NCI-H1417 (cell line): Measurements from ENCODE around the gene RTN4IP1.
"Not testable (repeated sequence)": the region's sequence is repeated elsewhere in the genome, so short reads cannot be mapped to it uniquely, and the experiment has no call there.

ENCODE experiments used
- DNase-seq, 3 experiments: peaks; one replicate each; lab custom pipeline; 2025; lab: John Stamatoyannopoulos, UW

The RTN4IP1 gene

GRCh38 chr6:106628658-106629102, 618 bp downstream of the RTN4IP1 start:
- peak in 1 of 3 experiments; percentile 25 for DNase-seq

DNA sequence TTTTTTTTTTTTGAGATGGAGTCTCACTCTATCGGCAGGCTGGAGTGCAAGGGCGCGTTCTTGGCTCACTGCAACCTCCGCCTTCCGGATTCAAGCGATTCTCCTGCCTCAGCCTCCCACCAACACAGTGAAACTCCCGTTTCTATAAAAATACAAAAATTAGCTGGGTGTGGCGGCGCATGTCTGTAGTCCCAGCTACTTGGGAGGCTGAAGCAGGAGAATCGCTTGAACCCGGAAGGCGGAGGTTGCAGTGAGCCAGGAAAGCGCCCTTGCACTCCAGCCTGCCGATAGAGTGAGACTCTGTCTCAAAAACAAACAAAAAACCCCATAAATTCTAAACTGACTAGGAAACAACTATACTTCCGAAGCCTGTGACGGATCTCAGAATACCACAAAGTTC, 1.5 kb downstream of the RTN4IP1 start:
- DNase-seq: not testable (repeated sequence)

- peak in 1 of 3 experiments; percentile 17 for DNase-seq
Observed at GRCh38 chr6:106626485-106626884, 2.8 kb downstream of the RTN4IP1 start.

GRCh38 chr6:106623039-106623438, 6.3 kb downstream of the RTN4IP1 start:
- no peak for DNase-seq

DNA sequence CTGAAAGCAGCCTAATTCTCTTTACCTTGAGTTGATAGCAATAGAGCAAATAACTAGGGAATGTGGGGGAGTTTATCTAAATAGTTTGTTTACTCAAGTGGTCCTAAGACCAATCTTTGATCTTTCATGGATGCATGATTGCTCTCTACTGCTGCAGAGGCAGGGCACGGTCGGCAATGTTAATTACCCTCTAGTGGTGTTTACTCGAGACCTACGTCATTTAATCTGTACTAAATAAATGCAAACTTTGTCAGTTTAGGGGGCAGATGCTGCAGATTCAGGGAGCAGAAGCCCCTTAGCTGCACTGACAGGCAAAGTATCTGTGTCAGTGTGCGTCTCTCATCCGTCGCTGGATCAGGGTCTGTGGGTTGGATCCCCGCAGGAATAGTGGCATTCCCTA, 6.9 kb downstream of the RTN4IP1 start:
- no peak for DNase-seq

- DNase-seq: no peak
Observed at GRCh38 chr6:106620931-106621672, 8.2 kb downstream of the RTN4IP1 start.

GRCh38 chr6:106619223-106619622, 10.1 kb downstream of the RTN4IP1 start:
- no peak for DNase-seq

DNA sequence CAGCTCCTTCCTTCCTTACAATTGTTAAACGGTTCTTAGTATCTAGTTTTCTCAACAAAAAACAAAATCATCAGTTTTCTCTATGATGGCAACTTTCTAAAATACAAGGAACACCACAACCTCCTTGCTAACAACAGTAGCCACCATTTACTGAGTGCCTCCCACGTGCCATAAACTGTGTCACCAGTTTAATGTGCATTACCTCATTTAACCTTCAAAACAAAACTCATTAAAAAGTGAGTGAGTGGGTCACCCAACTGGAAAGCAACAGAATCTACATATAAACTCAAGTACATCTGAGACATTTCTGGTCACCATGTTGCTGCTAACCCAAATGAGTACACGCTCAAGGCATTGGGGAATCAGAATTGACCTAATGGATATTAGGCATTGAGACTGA, 11.0 kb downstream of the RTN4IP1 start:
- DNase-seq: no peak

DNA sequence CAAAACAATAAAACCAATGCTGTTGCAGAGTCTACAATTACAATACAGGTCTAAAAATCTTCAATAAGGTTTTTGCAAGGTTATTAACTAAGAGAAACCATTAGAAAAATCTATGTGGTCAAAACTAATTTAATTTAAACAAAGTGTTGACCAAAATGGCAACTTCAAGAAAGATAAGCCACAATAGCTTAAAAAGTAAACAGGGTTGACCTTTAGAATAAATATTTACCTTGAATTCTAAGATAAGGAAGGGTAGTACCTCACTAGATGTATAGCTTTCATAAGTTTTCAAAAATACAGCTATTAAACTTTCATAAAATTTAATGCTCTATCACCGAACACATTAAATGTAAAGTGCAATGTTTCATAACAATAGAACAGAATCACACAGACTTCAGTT, 11.4 kb downstream of the RTN4IP1 start:
- DNase-seq: no peak

DNA sequence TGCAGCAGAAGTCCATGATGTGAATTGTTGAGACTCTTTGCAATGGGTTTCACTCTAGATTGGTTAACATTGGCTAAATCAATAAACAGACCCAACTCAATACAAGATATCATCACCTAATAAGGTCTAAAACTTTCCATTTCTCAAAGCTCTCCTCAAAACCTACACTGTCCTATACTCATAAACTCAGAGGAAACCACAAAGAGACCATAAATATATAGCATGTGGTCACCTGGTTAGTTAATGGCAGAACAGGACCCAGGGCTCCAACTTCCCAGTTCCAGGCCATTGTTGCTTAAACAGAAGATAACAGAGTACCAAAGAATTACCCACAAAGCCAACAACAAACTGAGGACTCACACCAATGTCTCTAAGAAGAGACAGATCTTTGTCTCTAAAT, 12.0 kb downstream of the RTN4IP1 start:
- no peak for DNase-seq

- DNase-seq: peak in 1 of 3 experiments; percentile 3
Observed at GRCh38 chr6:106614592-106615257, 14.6 kb downstream of the RTN4IP1 start.

GRCh38 chr6:106614166-106614565, 15.1 kb downstream of the RTN4IP1 start:
- no peak for DNase-seq

DNA sequence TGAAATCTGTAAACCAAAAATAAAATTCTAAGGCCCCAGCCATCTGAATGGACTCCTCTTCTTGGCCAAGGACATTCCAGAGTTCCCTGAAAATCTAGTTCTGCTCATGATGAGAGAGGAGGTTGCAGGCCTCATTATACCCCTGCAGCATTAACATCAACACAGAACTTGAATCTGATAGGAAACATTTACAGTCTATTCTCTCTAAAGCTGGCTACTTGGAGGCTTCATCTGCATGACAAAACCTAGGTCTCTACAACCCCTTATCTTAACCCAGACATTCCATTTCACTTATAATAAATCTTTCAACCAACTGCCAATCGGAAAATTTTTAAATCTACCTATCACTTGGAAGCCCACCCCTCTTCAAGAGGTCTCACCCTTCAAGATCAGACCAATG, 15.7 kb downstream of the RTN4IP1 start:
- DNase-seq: no peak

DNA sequence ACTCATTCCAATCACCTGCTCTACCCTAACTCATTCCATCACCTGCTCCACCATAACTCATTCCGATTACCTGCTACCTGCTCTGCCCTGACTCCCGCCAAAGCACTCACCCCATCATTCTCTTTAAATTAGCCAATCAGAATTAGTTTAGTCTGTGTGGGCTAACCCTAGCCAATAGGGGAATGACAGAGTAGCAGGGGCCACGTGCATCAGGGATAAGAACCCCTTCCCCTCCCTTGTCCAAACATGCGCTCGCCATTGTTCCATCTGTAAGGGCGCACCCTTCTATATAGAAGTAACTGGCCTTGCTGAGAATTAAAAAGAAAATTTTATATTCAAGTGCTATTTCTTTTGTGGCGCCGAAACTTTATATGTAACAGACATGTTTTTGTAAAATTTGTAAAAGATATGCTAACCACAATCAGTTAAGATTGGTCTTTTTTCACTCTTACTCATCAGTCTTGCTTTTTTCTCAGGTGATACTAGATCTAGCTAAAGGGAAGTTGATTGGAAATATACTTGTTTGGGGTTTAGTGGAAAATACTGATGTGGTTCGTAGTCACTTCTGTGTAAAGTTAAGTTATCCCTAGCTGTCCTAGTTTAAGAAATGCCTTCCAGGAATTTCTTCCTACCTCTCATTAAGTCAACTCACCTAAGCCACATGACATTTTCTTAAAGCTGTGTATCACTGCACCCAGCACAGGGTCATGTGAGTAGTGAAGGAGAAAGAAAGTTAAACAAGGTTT, 16.5 kb downstream of the RTN4IP1 start:
- no peak for DNase-seq

DNA sequence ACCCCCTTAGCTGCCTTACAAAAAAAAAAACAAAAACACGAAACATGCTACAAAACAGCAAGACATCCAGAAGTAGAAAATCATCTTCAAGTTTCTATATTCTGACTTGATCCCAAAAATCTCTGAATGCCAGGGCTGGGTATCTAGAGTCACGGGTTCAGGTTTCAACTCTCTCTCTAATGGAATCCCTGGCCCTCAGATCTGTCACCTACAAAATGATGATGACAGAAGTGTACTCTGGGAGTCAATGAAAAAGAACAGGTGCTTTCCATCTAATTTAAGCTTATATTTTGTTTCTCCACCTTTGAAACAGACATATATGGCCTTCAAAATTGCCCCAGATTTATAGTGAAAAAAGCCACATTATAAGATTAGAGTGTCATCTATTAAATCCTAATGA, 18.3 kb downstream of the RTN4IP1 start:
- DNase-seq: no peak

- peak in 2 of 3 experiments; percentile 9 to 64 for DNase-seq
Observed at GRCh38 chr6:106609699-106610098, 19.6 kb downstream of the RTN4IP1 start.

DNA sequence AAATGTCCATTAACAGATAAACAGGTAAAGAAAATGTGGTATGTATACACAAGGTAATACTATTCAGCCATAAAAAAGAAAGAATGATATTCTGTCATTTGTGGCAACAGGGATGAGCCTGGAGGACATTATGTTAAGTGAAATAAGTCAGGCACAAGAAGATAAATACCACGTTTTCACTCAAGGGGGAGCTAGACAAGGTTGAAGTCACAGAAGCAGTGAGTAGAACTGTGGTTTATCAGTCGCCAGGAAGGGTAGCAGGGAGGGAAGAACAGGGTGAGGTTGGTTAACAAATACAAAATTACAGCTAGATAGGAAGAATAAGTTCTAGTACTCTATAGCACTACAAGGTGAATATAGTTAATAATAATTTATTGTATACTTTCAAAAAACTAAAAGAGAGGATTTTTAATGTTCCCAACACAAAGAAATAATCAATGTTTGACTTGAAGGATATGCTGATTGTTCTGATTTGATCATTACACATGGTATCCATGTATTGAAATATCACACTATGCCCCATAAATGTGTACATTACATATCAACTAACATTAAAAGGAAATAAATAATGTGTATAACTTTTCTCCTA, 21.1 kb downstream of the RTN4IP1 start:
- DNase-seq: peak; percentile 31 to 80 (median 52)

GRCh38 chr6:106600329-106600728, 29.0 kb downstream of the RTN4IP1 start:
- no peak for DNase-seq

DNA sequence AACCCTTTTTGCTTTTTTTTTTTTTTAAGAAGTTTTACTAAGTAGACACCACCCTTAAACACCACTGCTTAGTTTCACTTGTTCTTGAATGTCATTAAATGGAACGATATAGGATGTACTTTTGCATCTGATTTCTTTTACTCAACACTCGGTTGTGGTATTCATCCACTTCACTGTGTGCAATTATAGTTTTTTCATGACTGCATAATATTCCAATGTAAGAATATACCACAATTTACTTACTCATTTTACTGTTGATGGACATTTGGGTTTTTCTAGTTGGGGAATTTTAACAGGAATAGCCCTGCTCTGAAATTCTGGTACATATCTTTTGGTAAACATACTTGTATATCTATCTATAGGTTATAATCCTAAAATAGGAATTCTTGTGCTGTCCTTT, 29.9 kb downstream of the RTN4IP1 start:
- no peak for DNase-seq

DNA sequence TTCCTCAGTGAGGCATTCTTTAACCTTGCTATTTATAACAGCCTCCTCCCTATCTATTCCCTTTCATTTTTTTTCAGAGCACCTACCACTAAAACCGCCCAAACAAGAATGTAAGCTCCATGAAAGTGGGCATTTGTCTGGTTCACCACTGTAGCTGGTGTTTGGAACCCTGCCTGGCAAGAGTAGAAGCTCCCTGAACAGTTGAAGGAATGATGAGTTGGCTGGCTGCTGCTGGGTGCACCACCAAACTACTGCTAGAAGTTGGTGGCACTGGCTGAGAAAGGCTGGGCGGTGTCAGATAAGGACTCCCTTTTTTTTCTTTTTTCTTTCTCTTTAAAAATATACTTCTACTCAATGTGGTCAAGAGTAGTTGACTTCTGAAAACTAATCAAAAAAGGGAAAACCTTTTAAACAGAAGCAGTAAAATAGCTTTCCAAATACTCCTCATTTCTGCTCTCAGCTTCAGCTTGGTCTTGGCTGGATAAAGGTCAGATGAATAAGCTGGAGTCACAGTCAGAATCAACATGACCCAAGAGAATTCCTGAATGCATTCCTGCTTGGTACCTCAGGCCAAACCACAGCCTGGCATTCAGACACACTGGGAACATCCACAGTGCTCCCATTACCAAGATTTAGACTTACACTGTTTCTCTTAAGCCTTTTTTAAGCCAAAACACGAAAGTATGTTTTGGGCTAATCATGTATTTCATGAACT, 38.0 kb downstream of the RTN4IP1 start:
- DNase-seq: no peak

- not testable (repeated sequence) for DNase-seq
Observed at GRCh38 chr6:106588937-106589336, 40.4 kb downstream of the RTN4IP1 start.
